Muscle layer of colon (tissue), 2 donors: Measurements from ENCODE around the gene ADRB2.

ENCODE experiments used
- H3K27ac ChIP-seq: one replicate; pipeline ENCODE4 v1.7.0; 2013; ENCODE audit warnings: low read depth, mild to moderate bottlenecking, low read length, moderate library complexity
- H3K27me3 ChIP-seq, 2 donors: one replicate each; pipeline ENCODE4 v1.7.0; 2013; ENCODE audit warnings: low read length in 2 of 2, mild to moderate bottlenecking in 2 of 2; ENCODE audit not compliant: insufficient read depth in 2 of 2, control insufficient read depth in 1 of 2
- H3K36me3 ChIP-seq: one replicate; pipeline ENCODE4 v1.7.0; 2013; ENCODE audit warnings: mild to moderate bottlenecking, low read length; ENCODE audit not compliant: insufficient read depth
- H3K4me1 ChIP-seq: one replicate; pipeline ENCODE4 v1.7.0; 2013; ENCODE audit warnings: mild to moderate bottlenecking, low read length; ENCODE audit not compliant: insufficient read depth
- H3K4me3 ChIP-seq, 2 donors: one replicate each; pipeline ENCODE4 v1.7.0; 2013; ENCODE audit warnings: low read length in 2 of 2, low read depth in 1 of 2, mild to moderate bottlenecking in 1 of 2, moderate library complexity in 1 of 2
- H3K9ac ChIP-seq: one replicate; pipeline ENCODE4 v1.7.0; 2013; ENCODE audit warnings: low read length
- H3K9me3 ChIP-seq: one replicate; pipeline ENCODE4 v1.7.0; 2013; ENCODE audit warnings: mild to moderate bottlenecking, low read length
- donor health status: abdominal sarcoma.
- donor health status: Adenocarcinoma of cecum.

Gene ADRB2

GRCh38 chr5:148823871-148824270 is 2.5 kb upstream of the ADRB2 start:
- H3K27me3 ChIP-seq = no peaks in the 10 kb centered on the region
- no peak overlapping the region for H3K27ac ChIP-seq
- H3K9ac ChIP-seq = no peak overlapping the region
- no peaks in the 10 kb centered on the region for H3K9me3 ChIP-seq
- no peak overlapping the region for H3K4me3 ChIP-seq
- H3K4me1 ChIP-seq = peaks cover 26% of the 10 kb centered on the region
- no peaks in the 10 kb centered on the region for H3K36me3 ChIP-seq

GRCh38 chr5:148825716-148826052 is 727 bp upstream of the ADRB2 start:
- H3K9ac ChIP-seq = peak overlapping the region; percentile 75
- H3K27ac ChIP-seq = peak overlapping the region; percentile 59
- H3K27me3 ChIP-seq = no peaks in the 10 kb centered on the region
- peaks cover 39% of the 10 kb centered on the region for H3K4me1 ChIP-seq
- no peaks in the 10 kb centered on the region for H3K36me3 ChIP-seq
- no peaks in the 10 kb centered on the region for H3K9me3 ChIP-seq
- H3K4me3 ChIP-seq = peak overlapping the region; percentile 64 to 84

GRCh38 chr5:148826739-148827070 is 294 bp downstream of the ADRB2 start:
- Histone ChIP-seq H3K36me3 (no peaks in the 10 kb centered on the region), H3K4me3 (peak overlapping the region; percentile 64 to 84), H3K9ac (no peak overlapping the region), H3K9me3 (no peaks in the 10 kb centered on the region), H3K27me3 (no peaks in the 10 kb centered on the region), H3K27ac (peak overlapping the region; percentile 60), H3K4me1 (peaks cover 41% of the 10 kb centered on the region)

GRCh38 chr5:148827723-148828122 is 1.3 kb downstream of the ADRB2 start:
- Histone ChIP-seq H3K4me3 (peak overlapping the region in 1 of 2 donors; percentile 84), H3K36me3 (no peaks in the 10 kb centered on the region), H3K27me3 (no peaks in the 10 kb centered on the region), H3K27ac (peak overlapping the region; percentile 12), H3K9me3 (no peaks in the 10 kb centered on the region), H3K9ac (no peak overlapping the region), H3K4me1 (peaks cover 43% of the 10 kb centered on the region)

GRCh38 chr5:148828511-148829247 is 2.3 kb downstream of the ADRB2 start:
- Histone ChIP-seq H3K27me3 (no peaks in the 10 kb centered on the region), H3K4me3 (peak overlapping the region; percentile 2 to 84), H3K36me3 (no peaks in the 10 kb centered on the region), H3K27ac (peak overlapping the region; percentile 59), H3K4me1 (peaks cover 43% of the 10 kb centered on the region), H3K9me3 (no peaks in the 10 kb centered on the region), H3K9ac (no peak overlapping the region)

- H3K4me3 ChIP-seq = peak overlapping the region in 1 of 2 donors; percentile 84
- H3K36me3 ChIP-seq = no peaks in the 10 kb centered on the region
- H3K9ac ChIP-seq = no peak overlapping the region
- no peaks in the 10 kb centered on the region for H3K27me3 ChIP-seq
- H3K4me1 ChIP-seq = peaks cover 43% of the 10 kb centered on the region
- H3K9me3 ChIP-seq = no peaks in the 10 kb centered on the region
- H3K27ac ChIP-seq = peak overlapping the region; percentile 59
These were observed 2.8 kb downstream of the ADRB2 start for GRCh38 chr5:148829248-148829594.

GRCh38 chr5:148829734-148830133 is 3.3 kb downstream of the ADRB2 start:
- Histone ChIP-seq H3K9me3 (no peaks in the 10 kb centered on the region), H3K9ac (no peak overlapping the region), H3K4me1 (peaks cover 43% of the 10 kb centered on the region), H3K27ac (peak overlapping the region; percentile 59), H3K27me3 (no peaks in the 10 kb centered on the region), H3K4me3 (peak overlapping the region; percentile 24 to 84), H3K36me3 (no peaks in the 10 kb centered on the region)

GRCh38 chr5:148830211-148830610 is 3.8 kb downstream of the ADRB2 start:
- Histone ChIP-seq H3K9me3 (no peaks in the 10 kb centered on the region), H3K4me3 (peak overlapping the region; percentile 24 to 84), H3K27ac (no peak overlapping the region), H3K36me3 (no peaks in the 10 kb centered on the region), H3K27me3 (no peaks in the 10 kb centered on the region), H3K4me1 (peaks cover 43% of the 10 kb centered on the region), H3K9ac (no peak overlapping the region)

GRCh38 chr5:148831590-148832565 is 5.5 kb downstream of the ADRB2 start:
- Histone ChIP-seq H3K9me3 (no peaks in the 10 kb centered on the region), H3K4me3 (no peak overlapping the region), H3K27me3 (no peaks in the 10 kb centered on the region), H3K4me1 (peaks cover 36% of the 10 kb centered on the region), H3K9ac (no peak overlapping the region), H3K27ac (no peak overlapping the region), H3K36me3 (no peaks in the 10 kb centered on the region)

- H3K9me3 ChIP-seq = no peaks in the 10 kb centered on the region
- H3K36me3 ChIP-seq = no peaks in the 10 kb centered on the region
- no peak overlapping the region for H3K9ac ChIP-seq
- H3K27me3 ChIP-seq = no peaks in the 10 kb centered on the region
- H3K27ac ChIP-seq = no peak overlapping the region
- no peak overlapping the region for H3K4me3 ChIP-seq
- H3K4me1 ChIP-seq = peaks cover 24% of the 10 kb centered on the region
These were observed 6.7 kb downstream of the ADRB2 start for GRCh38 chr5:148833122-148833521.

GRCh38 chr5:148833925-148834324 is 7.5 kb downstream of the ADRB2 start:
- no peak overlapping the region for H3K27ac ChIP-seq
- H3K4me3 ChIP-seq = no peak overlapping the region
- H3K9ac ChIP-seq = no peak overlapping the region
- no peaks in the 10 kb centered on the region for H3K27me3 ChIP-seq
- no peaks in the 10 kb centered on the region for H3K9me3 ChIP-seq
- H3K36me3 ChIP-seq = no peaks in the 10 kb centered on the region
- peaks cover 17% of the 10 kb centered on the region for H3K4me1 ChIP-seq
